GM04504 (cell line): ENCODE data around the gene GALNT10.
A peak's percentile ranks its signal among the peaks of the same experiment; 100 is the strongest.

Source experiments
- DNase-seq: peaks from one replicate; pipeline ENCODE4 v3.0.0-alpha.2; 2012; ENCODE audit warnings: low read depth

GALNT10 gene

DNA sequence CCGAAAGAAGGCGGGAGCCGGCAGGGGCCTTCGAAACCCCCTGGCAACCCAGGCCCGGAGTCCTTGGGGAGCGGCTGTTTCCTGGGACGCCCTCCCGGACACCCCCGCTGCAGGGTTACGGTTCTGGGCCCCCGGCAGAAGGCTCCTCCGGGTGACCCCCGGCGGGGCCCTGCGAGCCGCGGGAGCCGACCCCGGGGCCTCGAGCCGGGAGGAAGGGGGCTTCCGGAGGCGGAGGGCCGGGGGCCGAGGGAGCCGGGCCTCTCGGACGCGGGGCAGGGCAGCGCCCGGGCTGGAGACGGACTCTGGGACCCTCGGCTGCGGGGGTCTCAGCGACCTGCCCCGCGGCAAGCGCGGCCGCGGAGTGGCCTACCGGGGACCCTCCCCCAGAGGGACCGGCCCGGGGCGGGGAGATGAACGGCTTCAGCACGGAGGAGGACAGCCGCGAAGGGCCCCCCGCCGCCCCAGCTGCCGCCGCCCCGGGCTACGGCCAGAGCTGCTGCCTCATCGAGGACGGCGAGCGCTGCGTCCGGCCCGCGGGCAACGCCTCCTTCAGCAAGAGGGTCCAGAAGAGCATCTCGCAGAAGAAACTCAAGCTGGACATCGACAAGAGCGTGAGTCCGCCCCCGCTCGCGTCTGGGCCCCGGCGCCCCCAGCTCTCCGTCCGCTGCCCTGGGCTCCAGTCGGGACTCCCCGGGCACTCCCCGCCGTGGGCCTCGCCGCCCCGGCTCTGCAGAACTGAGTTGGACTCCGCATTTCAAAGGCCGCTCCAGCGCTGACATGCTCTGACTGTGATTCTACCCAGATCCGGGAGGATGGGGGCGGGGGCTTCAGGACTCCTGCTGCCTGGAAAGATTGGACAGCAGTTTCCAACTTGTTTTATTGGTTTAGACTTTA lies 255.9 kb downstream of the GALNT10 start:
- DNase-seq: peak; percentile 29

DNA sequence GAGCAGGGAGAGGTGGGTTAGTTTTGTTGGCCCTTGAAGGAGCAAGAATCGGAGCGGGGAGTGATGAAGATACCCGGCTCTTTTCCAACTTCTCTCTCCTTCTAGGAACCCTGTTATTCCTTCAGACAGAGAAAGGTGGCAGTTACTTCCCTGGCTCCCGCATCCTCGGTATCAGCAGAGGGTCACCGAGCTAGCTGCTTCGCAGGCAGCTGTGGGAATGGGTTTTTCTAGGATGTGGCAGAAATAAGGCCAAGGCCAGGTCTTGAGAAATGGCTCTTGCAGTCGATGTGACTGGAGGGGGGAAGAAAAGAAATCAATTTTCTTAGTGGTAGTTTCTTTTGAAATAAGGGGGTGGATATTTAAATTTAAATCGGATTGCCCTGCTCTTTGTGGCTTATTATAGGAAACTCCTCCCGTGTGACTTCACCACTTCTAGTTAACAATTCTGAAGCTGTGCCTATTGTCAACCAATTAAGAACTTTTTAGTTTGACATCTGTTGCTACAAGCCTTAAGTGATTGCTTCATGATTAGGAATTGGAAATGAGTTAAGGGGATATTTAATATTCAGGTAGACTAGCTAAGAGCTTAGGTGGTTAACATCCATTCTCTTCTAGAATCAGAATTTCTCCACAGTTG lies 256.7 kb downstream of the GALNT10 start:
- DNase-seq: no peak

- no peak for DNase-seq
Measured at GRCh38 chr5:154449786-154450185, 259.3 kb downstream of the GALNT10 start.

- no peak for DNase-seq
Measured at GRCh38 chr5:154451957-154452356, 261.4 kb downstream of the GALNT10 start.

DNA sequence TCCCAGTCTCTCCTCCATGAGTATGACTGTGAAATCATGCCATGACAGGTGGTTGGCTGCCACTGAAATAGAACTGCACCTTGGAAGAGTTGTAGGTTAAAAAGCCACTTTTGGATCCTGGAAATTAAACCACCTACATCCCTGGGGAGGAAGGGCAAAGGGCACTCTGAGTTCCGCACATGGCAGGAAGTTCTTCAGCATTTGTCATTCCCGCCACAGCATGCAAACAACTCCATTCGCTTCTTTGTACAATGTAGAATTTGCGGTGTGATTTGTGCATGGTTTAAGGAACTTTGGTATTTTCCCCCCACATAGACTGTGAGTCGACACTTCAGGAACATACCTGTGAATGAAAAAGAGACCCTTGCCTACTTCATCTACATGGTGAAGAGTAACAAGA lies 265.1 kb downstream of the GALNT10 start:
- no peak for DNase-seq

DNA sequence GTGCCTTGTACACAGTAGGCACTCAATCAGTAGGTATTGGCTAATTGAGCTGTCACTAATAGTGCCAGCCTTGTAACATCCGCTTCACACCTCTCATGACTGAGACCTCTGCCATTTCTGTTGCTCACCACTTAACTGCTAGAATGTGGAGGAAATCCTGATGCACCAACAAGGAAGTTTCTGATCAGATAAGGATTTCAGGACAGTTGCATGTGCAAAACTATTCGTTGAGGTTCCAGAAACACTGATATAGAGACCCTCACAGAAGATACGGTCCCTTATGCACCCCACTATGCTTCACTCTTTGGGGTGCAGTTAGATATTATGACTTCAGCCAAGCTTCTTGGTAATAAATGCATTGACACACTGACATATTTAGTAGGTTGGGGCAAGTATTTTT lies 266.0 kb downstream of the GALNT10 start:
- no peak for DNase-seq

GRCh38 chr5:154459015-154459414 lies 268.5 kb downstream of the GALNT10 start:
- DNase-seq: no peak

GRCh38 chr5:154460172-154460571 lies 269.6 kb downstream of the GALNT10 start:
- DNase-seq: no peak

- no peak for DNase-seq
Measured at GRCh38 chr5:154461531-154461930, 271.0 kb downstream of the GALNT10 start.

- no peak for DNase-seq
Measured at GRCh38 chr5:154464438-154464837, 273.9 kb downstream of the GALNT10 start.

DNA sequence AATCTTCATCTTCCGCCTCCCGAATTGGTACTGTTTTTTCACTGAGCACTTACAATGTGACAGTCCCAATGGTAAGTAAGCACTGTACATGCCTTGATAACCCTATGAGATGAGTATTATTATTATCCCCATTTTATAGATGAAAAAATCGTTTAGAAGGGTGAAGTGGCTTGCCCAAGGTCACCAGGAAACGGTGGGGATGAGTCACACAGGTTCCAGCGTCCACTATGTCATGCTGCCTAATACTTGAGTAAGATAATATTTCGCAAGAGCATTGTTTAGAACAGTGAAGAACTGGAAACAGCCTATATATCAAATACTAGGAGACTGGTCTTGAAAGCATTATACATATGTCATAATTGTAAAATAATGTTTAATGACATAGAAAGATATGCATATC lies 274.6 kb downstream of the GALNT10 start:
- DNase-seq: no peak

DNA sequence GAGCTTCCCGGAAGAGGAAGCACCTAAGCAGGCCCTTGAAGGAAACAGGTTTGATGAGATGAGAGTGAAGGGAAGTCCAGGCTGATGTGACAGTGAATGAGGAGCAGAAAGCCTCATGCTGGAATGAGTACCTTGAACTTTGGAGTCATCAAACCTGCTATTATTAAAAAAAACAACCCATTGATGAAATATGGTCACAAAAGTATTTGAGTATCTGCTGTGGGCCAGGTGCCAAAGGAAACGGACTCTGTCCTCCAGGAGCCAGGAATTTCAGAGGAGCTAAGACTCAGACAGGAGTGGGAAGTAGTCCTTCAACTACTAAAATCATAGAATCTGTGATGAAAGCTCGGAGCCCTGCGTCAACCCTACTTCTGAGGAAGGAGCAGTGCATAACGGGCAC lies 275.6 kb downstream of the GALNT10 start:
- no peak for DNase-seq

GRCh38 chr5:154466671-154467070 lies 276.1 kb downstream of the GALNT10 start:
- DNase-seq: no peak

GRCh38 chr5:154467655-154468354 lies 277.3 kb downstream of the GALNT10 start:
- no peak for DNase-seq

- no peak for DNase-seq
Measured at GRCh38 chr5:154470137-154470536, 279.6 kb downstream of the GALNT10 start.
